ENCODE data around the gene IKZF4.
"Not testable (repeated sequence)": the region's sequence is repeated elsewhere in the genome, so short reads cannot be mapped to it uniquely, and the experiment has no call there.

IKZF4 gene

GRCh38 chr12:55996715-55997534, 23.9 kb upstream of the IKZF4 start, which contains the start of gene SUOX:
SUOX (plus strand) TSS chr12:55997276; CDS start chr12:56002222, 4,946 bp downstream.
- H3K36me3 ChIP-seq (ENCODE audit: control insufficient read depth in 2 of 2, insufficient read depth in 2 of 2, low read length in 2 of 2): peaks cover 22 to 29% of the 10 kb centered on the region in 2 donors
- peak within 1 kb of the TSS; percentile 87 to 99 for H3K9ac ChIP-seq (ENCODE audit: low read depth in 1 of 2, low read length in 2 of 2)
- peak within 1 kb of the TSS; percentile 82 to 86 for H3K27ac ChIP-seq (ENCODE audit: low read depth in 2 of 2, low read length in 2 of 2)
- H3K4me3 ChIP-seq (ENCODE audit: low read length in 2 of 2): peak within 1 kb of the TSS; percentile 92 to 99
- no peaks in the 10 kb centered on the region for H3K27me3 ChIP-seq (ENCODE audit: control insufficient read depth in 2 of 2, insufficient read depth in 2 of 2, low read length in 2 of 2)
- no peaks in the 10 kb centered on the region for H3K9me3 ChIP-seq (ENCODE audit: control insufficient read depth in 2 of 2, low read length in 2 of 2)
- H3K4me1 ChIP-seq (ENCODE audit: control insufficient read depth in 2 of 2, insufficient read depth in 2 of 2, low read length in 2 of 2): peaks cover 14 to 16% of the 10 kb centered on the region in 2 donors

DNA sequence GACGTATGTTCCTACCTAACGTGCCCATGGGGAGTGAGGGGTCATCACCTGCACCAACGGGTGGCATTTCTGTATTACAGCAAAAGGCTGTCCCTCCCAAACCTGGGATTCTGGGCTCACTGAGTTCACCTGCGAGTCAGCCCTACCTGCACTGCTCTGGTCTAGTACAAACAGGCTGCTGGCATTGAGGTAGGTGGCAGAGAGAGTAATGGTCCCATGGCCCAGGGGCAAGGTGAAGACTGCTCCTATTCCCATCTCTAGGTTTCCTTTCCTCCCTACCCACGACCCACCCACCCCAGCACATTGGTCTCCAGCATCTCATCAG, 23.3 kb upstream of the IKZF4 start:
- peak overlapping the region; percentile 87 to 99 for H3K9ac ChIP-seq (ENCODE audit: low read depth in 1 of 2, low read length in 2 of 2)
- no peaks in the 10 kb centered on the region for H3K27me3 ChIP-seq (ENCODE audit: control insufficient read depth in 2 of 2, insufficient read depth in 2 of 2, low read length in 2 of 2)
- peaks cover 17 to 28% of the 10 kb centered on the region in 2 donors for H3K36me3 ChIP-seq (ENCODE audit: control insufficient read depth in 2 of 2, insufficient read depth in 2 of 2, low read length in 2 of 2)
- peaks cover 16 to 18% of the 10 kb centered on the region in 2 donors for H3K4me1 ChIP-seq (ENCODE audit: control insufficient read depth in 2 of 2, insufficient read depth in 2 of 2, low read length in 2 of 2)
- H3K9me3 ChIP-seq (ENCODE audit: control insufficient read depth in 2 of 2, low read length in 2 of 2): no peaks in the 10 kb centered on the region
- H3K4me3 ChIP-seq (ENCODE audit: low read length in 2 of 2): peak overlapping the region; percentile 92 to 99
- H3K27ac ChIP-seq (ENCODE audit: low read depth in 2 of 2, low read length in 2 of 2): peak overlapping the region; percentile 82 to 86

- H3K9ac ChIP-seq (ENCODE audit: low read depth in 1 of 2, low read length in 2 of 2); H3K9me3 ChIP-seq (ENCODE audit: control insufficient read depth in 2 of 2, low read length in 2 of 2); H3K27ac ChIP-seq (ENCODE audit: low read depth in 2 of 2, low read length in 2 of 2); H3K4me3 ChIP-seq (ENCODE audit: low read length in 2 of 2); H3K27me3 ChIP-seq (ENCODE audit: control insufficient read depth in 2 of 2, insufficient read depth in 2 of 2, low read length in 2 of 2): not testable (repeated sequence)
- peaks cover 16 to 18% of the 10 kb centered on the region in 2 donors for H3K4me1 ChIP-seq (ENCODE audit: control insufficient read depth in 2 of 2, insufficient read depth in 2 of 2, low read length in 2 of 2)
- H3K36me3 ChIP-seq (ENCODE audit: control insufficient read depth in 2 of 2, insufficient read depth in 2 of 2, low read length in 2 of 2): peaks cover 3 to 25% of the 10 kb centered on the region in 2 donors
These were observed 21.3 kb upstream of the IKZF4 start for GRCh38 chr12:55999522-55999921.

GRCh38 chr12:55999999-56000540, 20.8 kb upstream of the IKZF4 start:
- H3K4me3 ChIP-seq (ENCODE audit: low read length in 2 of 2); H3K27me3 ChIP-seq (ENCODE audit: control insufficient read depth in 2 of 2, insufficient read depth in 2 of 2, low read length in 2 of 2); H3K9me3 ChIP-seq (ENCODE audit: control insufficient read depth in 2 of 2, low read length in 2 of 2); H3K27ac ChIP-seq (ENCODE audit: low read depth in 2 of 2, low read length in 2 of 2); H3K9ac ChIP-seq (ENCODE audit: low read depth in 1 of 2, low read length in 2 of 2): not testable (repeated sequence)
- H3K36me3 ChIP-seq (ENCODE audit: control insufficient read depth in 2 of 2, insufficient read depth in 2 of 2, low read length in 2 of 2): peaks cover 3 to 22% of the 10 kb centered on the region in 2 donors
- peaks cover 16 to 18% of the 10 kb centered on the region in 2 donors for H3K4me1 ChIP-seq (ENCODE audit: control insufficient read depth in 2 of 2, insufficient read depth in 2 of 2, low read length in 2 of 2)

- Histone ChIP-seq H3K27me3 (ENCODE audit: control insufficient read depth in 2 of 2, insufficient read depth in 2 of 2, low read length in 2 of 2) (no peaks in the 10 kb centered on the region), H3K36me3 (ENCODE audit: control insufficient read depth in 2 of 2, insufficient read depth in 2 of 2, low read length in 2 of 2) (peaks cover 0 to 22% of the 10 kb centered on the region in 2 donors), H3K27ac (ENCODE audit: low read depth in 2 of 2, low read length in 2 of 2) (peak overlapping the region; percentile 39 to 66), H3K4me3 (ENCODE audit: low read length in 2 of 2) (peak overlapping the region in 1 of 2 donors; percentile 42), H3K4me1 (ENCODE audit: control insufficient read depth in 2 of 2, insufficient read depth in 2 of 2, low read length in 2 of 2) (peaks cover 12 to 18% of the 10 kb centered on the region in 2 donors), H3K9me3 (ENCODE audit: control insufficient read depth in 2 of 2, low read length in 2 of 2) (no peaks in the 10 kb centered on the region), H3K9ac (ENCODE audit: low read depth in 1 of 2, low read length in 2 of 2) (peak overlapping the region in 1 of 2 donors; percentile 36)
These were observed 19.2 kb upstream of the IKZF4 start for GRCh38 chr12:56001487-56002100.

DNA sequence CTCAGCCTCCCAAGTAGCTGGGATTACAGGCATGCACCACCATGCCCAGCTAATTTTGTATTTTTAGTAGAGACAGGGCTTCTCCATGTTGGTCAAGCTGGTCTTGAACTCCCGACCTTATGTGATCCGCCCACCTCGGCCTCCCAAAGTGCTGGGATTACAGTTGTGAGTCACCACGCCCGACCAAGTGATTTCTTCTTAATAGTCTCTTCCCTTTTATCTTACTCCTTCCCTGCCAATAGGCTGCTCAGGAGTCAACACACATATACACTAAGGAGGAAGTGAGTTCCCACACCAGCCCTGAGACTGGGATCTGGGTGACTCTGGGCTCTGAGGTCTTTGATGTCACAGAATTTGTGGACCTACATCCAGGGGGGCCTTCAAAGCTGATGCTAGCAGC, 17.5 kb upstream of the IKZF4 start:
- H3K27me3 ChIP-seq (ENCODE audit: control insufficient read depth in 2 of 2, insufficient read depth in 2 of 2, low read length in 2 of 2); H3K9me3 ChIP-seq (ENCODE audit: control insufficient read depth in 2 of 2, low read length in 2 of 2); H3K9ac ChIP-seq (ENCODE audit: low read depth in 1 of 2, low read length in 2 of 2); H3K27ac ChIP-seq (ENCODE audit: low read depth in 2 of 2, low read length in 2 of 2); H3K4me3 ChIP-seq (ENCODE audit: low read length in 2 of 2): not testable (repeated sequence)
- Histone ChIP-seq H3K36me3 (ENCODE audit: control insufficient read depth in 2 of 2, insufficient read depth in 2 of 2, low read length in 2 of 2) (peaks cover 0 to 22% of the 10 kb centered on the region in 2 donors), H3K4me1 (ENCODE audit: control insufficient read depth in 2 of 2, insufficient read depth in 2 of 2, low read length in 2 of 2) (peaks cover 8 to 13% of the 10 kb centered on the region in 2 donors)

DNA sequence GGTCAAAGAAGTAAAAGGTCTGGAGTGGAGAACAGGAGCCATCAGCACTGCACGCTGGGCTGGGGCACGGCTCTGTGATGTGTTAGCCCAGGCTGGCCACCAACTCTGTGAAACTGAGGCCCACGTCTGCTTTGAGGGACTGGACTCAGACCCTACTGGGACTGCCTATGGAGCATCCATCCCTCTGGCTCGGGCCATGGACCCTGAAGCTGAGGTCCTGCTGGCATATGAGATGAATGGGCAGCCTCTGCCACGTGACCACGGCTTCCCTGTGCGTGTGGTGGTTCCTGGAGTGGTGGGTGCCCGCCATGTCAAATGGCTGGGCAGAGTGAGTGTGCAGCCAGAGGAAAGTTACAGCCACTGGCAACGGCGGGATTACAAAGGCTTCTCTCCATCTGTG, 16.6 kb upstream of the IKZF4 start:
- peaks cover 0 to 22% of the 10 kb centered on the region in 2 donors for H3K36me3 ChIP-seq (ENCODE audit: control insufficient read depth in 2 of 2, insufficient read depth in 2 of 2, low read length in 2 of 2)
- no peaks in the 10 kb centered on the region for H3K9me3 ChIP-seq (ENCODE audit: control insufficient read depth in 2 of 2, low read length in 2 of 2)
- no peak overlapping the region for H3K9ac ChIP-seq (ENCODE audit: low read depth in 1 of 2, low read length in 2 of 2)
- no peaks in the 10 kb centered on the region for H3K27me3 ChIP-seq (ENCODE audit: control insufficient read depth in 2 of 2, insufficient read depth in 2 of 2, low read length in 2 of 2)
- no peak overlapping the region for H3K27ac ChIP-seq (ENCODE audit: low read depth in 2 of 2, low read length in 2 of 2)
- peaks cover 8 to 13% of the 10 kb centered on the region in 2 donors for H3K4me1 ChIP-seq (ENCODE audit: control insufficient read depth in 2 of 2, insufficient read depth in 2 of 2, low read length in 2 of 2)
- no peak overlapping the region for H3K4me3 ChIP-seq (ENCODE audit: low read length in 2 of 2)

- H3K9me3 ChIP-seq (ENCODE audit: control insufficient read depth in 2 of 2, low read length in 2 of 2): no peaks in the 10 kb centered on the region
These were observed 13.0 kb upstream of the IKZF4 start for GRCh38 chr12:56007564-56008559.

DNA sequence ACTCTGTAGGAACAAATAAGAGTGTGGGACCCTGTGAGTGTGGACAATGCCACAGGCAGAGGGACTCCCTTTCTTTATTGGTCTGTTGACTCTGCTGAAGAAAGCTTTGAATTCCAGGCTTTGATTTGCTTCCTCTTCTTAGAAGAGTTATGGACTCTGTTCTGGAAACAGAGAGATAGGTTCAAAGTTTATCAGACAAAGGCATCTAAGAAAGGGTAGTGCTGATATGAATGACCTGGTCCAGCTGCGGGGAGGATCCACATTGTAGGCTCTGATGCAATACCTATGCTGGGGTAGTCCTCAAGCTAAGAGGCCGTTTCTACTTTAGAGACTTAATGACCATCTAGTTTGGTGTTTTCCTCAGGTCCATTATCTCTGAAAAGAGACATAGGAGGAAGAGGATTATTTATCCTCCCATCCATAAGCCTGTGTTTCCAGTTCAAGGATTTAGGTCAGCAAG, 10.7 kb upstream of the IKZF4 start:
- Histone ChIP-seq H3K9me3 (ENCODE audit: control insufficient read depth in 2 of 2, low read length in 2 of 2) (no peaks in the 10 kb centered on the region), H3K36me3 (ENCODE audit: control insufficient read depth in 2 of 2, insufficient read depth in 2 of 2, low read length in 2 of 2) (no peaks in the 10 kb centered on the region), H3K4me3 (ENCODE audit: low read length in 2 of 2) (no peak overlapping the region), H3K27ac (ENCODE audit: low read depth in 2 of 2, low read length in 2 of 2) (no peak overlapping the region), H3K9ac (ENCODE audit: low read depth in 1 of 2, low read length in 2 of 2) (no peak overlapping the region), H3K4me1 (ENCODE audit: control insufficient read depth in 2 of 2, insufficient read depth in 2 of 2, low read length in 2 of 2) (peaks cover 3 to 28% of the 10 kb centered on the region in 2 donors), H3K27me3 (ENCODE audit: control insufficient read depth in 2 of 2, insufficient read depth in 2 of 2, low read length in 2 of 2) (no peaks in the 10 kb centered on the region)

More at GRCh38 chr12:56007564-56008559, 13.0 kb upstream of the IKZF4 start:
- Histone ChIP-seq H3K9ac (ENCODE audit: low read depth in 1 of 2, low read length in 2 of 2) (peak overlapping the region; percentile 54 to 56), H3K4me1 (ENCODE audit: control insufficient read depth in 2 of 2, insufficient read depth in 2 of 2, low read length in 2 of 2) (peaks cover 0 to 14% of the 10 kb centered on the region in 2 donors), H3K36me3 (ENCODE audit: control insufficient read depth in 2 of 2, insufficient read depth in 2 of 2, low read length in 2 of 2) (peaks cover 0 to 13% of the 10 kb centered on the region in 2 donors), H3K27ac (ENCODE audit: low read depth in 2 of 2, low read length in 2 of 2) (peak overlapping the region; percentile 79 to 80), H3K27me3 (ENCODE audit: control insufficient read depth in 2 of 2, insufficient read depth in 2 of 2, low read length in 2 of 2) (no peaks in the 10 kb centered on the region), H3K4me3 (ENCODE audit: low read length in 2 of 2) (peak overlapping the region; percentile 79 to 92)

All from mucosa of rectum (tissue), 2 donors.